ENCODE results near the gene LYPD6.

GRCh38 chr2:149458502-149458901 is 128.1 kb downstream of the LYPD6 start:
- TF ChIP-seq CTCF (IDR thresholded peaks at IDR 0.05) (no peak), POLR2A (IDR thresholded peaks at IDR 0.05) (no peak)

All from body of pancreas (tissue), 4 donors.